Fibroblast of villous mesenchyme (primary cell): ENCODE results near the gene SH3RF3. TPM values are rescaled to one million over a fixed set of nuclear protein-coding genes. Genes with fewer than 3 reads are reported as not detected.
"Not testable (repeated sequence)": the region's sequence is repeated elsewhere in the genome, so short reads cannot be mapped to it uniquely, and the experiment has no call there.

Experiments
- DNase-seq: peaks from one replicate; pipeline ENCODE4 v3.0.0-alpha.2; 2010; ENCODE audit warnings: low read depth
- H3K4me3 ChIP-seq: 2 replicates; pipeline ENCODE4 v1.5.1; 2011; ENCODE audit warnings: low read depth, mild to moderate bottlenecking, low read length
- total RNA-seq: library from RNA; depleted of rRNA; stranded (reverse); fragments of >200 nt; gene quantifications from 2 replicates; pipeline ENCODE4 v1.2.3, GENCODE V29; 2012
- TF ChIP-seq, protein P1 (sequence below): IDR thresholded peaks from 2 replicates; pipeline ENCODE4 v1.5.1; 2012; ENCODE audit warnings: low read depth, mild to moderate bottlenecking, low read length; ENCODE audit not compliant: insufficient read depth

SH3RF3 gene
- total RNA-seq, 1 donor: 13.4 TPM

DNA sequence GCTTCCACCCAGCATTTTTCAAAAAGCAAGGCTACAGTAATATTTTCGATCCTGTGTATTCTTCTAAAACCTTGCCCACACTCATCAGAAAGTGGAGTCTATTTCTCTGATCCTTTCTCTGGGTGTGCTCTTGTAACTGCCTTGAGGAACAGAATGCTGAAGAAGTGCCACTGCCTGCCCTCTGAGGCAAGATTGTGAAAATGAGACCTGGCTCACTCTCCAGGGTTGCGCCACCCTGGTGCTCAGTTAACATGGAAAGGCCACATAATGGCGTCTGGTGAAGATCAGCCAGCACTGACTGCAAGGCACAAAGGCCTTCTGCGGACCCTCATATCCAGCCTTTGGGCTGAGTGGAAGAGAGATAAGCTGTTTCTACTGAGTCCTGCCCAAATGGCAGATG, 11.2 kb upstream of the SH3RF3 start:
- TF ChIP-seq, protein P1, sequence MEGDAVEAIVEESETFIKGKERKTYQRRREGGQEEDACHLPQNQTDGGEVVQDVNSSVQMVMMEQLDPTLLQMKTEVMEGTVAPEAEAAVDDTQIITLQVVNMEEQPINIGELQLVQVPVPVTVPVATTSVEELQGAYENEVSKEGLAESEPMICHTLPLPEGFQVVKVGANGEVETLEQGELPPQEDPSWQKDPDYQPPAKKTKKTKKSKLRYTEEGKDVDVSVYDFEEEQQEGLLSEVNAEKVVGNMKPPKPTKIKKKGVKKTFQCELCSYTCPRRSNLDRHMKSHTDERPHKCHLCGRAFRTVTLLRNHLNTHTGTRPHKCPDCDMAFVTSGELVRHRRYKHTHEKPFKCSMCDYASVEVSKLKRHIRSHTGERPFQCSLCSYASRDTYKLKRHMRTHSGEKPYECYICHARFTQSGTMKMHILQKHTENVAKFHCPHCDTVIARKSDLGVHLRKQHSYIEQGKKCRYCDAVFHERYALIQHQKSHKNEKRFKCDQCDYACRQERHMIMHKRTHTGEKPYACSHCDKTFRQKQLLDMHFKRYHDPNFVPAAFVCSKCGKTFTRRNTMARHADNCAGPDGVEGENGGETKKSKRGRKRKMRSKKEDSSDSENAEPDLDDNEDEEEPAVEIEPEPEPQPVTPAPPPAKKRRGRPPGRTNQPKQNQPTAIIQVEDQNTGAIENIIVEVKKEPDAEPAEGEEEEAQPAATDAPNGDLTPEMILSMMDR: no peak
- no peak for DNase-seq

DNA sequence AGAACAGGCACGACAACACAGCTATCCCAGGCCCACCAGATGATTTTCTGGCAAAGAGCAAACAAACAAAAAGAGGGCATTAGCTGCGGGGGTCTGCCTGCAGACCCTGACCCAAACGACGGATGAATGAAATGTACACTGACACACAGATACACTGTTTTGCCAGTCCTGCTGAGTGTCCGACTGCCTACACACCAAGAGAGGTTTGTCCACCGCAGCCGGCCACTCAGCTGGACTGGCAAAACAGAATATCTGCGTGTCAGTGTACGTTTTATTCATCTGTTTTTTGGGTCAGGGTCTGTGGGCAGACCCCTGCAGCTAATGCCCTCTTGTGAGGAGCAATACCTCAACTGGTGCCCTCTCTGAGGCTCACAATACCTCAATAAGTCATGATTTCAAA, 10.7 kb upstream of the SH3RF3 start:
- TF ChIP-seq, protein P1: no peak
- DNase-seq: no peak
- no peak overlapping the region for H3K4me3 ChIP-seq

More for the DNA sequence above, 11.2 kb upstream of the SH3RF3 start:
- H3K4me3 ChIP-seq: no peak overlapping the region

DNA sequence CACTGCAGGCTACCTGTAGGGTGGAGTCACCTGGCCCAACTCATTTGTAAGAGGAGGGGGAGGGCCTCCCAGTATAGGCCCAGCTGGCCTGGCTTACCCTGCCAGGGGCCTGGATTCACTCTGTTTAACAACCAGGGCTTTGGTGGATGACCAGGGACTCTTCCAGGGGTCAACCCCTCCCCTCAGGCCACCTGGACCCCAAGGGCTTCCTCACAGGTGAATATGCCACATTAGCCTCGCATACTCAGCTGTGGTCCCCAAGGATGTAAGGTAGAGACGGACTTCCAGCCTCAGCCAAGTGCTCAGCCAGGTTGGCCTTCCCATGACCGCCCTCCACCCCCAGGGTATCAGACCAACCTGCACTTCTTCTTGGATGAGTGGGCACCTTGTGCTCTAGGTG, 8.8 kb upstream of the SH3RF3 start:
- no peak for DNase-seq
- TF ChIP-seq, protein P1: no peak
- no peak overlapping the region for H3K4me3 ChIP-seq

DNA sequence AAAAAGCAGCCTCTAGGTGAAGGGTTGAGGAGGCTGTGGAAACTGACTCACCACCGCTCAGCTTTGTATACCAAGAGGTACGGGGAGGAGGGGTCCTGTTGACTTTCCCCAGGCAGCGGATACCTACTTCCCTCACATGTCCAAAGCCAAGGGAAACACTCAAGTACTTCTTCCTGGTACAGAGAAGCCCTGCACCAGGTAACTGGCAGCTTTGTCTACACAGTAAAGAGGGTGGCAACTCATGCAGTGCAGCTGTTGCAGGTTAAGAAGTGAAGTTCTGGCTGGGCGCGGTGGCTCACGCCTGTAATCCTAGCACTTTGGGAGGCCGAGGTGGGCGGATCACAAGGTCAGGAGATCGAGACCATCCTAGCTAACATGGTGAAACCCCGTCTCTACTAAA, 8.3 kb upstream of the SH3RF3 start:
- DNase-seq, H3K4me3 ChIP-seq: not testable (repeated sequence)

DNA sequence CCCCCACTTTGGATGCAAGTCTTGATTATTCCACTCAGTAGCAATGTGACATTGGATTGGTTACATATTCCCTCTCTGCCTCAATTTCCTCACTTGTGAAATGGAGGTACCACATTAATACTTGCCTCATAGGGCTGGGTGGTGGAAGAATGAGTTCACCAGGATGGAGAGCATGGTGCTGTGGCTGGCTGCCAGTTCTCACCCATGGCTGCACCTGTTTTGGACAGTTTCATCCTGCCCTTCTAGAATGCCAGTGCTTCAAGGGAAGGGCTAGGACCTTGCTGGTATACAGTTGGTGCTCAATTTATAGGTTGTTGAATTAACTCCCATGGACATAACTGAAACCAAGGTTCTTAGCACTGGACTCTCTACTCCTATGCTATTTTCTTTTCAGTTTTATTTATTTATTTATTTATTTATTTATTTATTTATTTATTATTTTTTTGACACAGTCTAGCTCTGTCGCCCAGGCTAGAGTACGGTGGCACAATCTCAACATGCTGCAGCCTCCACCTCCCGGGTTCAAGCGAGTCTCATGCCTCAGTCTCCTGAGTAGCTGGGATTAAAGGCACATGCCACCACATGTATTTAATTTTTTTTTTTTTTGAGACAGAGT, 5.3 kb upstream of the SH3RF3 start:
- H3K4me3 ChIP-seq: no peak overlapping the region
- no peak for DNase-seq
- TF ChIP-seq, protein P1: no peak

DNA sequence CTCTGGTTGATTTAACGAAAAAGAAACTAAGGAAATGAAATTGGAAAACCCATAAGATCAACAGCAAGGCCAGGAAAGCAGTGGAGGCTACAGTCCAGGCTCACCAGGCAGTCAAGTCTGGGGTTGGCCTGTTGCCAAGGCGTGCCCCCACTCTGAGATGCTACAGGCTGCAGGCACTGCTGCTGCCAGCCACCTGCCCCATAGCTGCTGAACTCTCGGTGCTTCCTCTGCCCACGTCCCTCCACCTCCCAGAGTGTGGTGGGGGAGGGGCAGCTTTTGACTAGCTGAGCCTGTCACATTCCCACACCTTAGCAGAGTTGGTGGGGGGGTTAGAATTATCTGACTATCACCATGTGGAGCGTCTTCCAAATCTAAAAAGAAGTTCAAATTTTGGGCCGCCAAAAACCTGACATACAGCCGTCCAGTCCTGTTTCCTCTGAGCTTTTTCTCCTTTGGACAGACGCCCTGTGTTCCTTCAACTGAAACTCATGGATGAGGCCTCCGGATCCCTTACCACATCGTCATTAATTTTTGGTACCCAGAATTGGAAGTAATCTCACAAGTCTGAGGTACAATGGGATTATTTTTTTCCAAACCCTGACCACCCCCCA, 3.9 kb upstream of the SH3RF3 start:
- TF ChIP-seq, protein P1: no peak
- H3K4me3 ChIP-seq: no peak overlapping the region
- no peak for DNase-seq

DNA sequence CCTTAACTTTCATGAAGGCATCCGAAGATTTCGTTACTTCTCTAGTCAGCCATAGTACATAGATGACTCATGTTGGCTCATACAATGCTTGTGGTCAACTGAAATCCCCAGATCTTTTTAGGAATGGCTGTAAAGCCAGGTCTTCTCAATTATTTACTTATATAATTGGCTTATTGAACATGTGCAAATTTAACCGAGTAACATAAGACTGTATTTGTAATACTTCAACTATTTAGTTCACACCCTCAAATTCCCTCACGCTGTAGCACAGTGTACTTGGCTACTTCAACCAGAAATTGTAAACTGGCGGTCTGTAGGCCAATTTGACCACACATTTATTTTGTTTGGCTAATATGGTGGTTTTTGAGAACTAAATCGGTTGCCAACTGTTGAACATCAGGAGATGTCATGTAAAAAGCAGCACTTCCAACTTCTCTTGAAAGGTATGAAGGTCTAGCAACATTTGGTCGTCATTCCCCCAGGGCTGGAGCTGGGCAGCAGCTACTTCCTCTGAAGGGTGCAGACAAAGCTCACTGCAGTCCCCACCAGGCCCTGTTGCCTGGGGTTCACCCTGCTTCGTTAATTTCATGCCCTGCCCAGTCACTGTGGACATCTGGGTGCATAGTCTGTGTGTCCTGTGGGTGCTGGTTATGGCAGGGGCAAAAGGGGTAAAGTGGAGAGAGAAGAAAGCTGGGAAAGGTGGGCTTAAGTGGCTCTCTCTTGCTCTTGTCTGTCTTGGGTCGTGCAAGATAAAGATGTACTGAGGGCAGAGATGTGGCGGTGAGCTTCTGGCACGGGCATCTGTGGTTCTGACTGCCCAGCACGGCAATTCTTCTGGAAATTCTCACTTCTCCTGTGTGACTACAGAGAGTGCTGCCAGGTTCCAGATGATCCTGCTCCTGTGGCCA, 3.2 kb upstream of the SH3RF3 start:
- H3K4me3 ChIP-seq: no peak overlapping the region
- TF ChIP-seq, protein P1: no peak
- DNase-seq: peak; percentile 88
